Measurements from ENCODE around the gene ALKAL2. TPM values are rescaled to one million over a fixed set of nuclear protein-coding genes. Genes with fewer than 3 reads are reported as not detected.
A peak's percentile ranks its signal among the peaks of the same experiment; 100 is the strongest.

Gene ALKAL2
- total and polyA plus RNA-seq, 3 donors from 2014 or later: 29.6 to 69.4 (median 46.9) TPM

- Histone ChIP-seq H3K36me3 (ENCODE audit: low read depth, missing control alignments) (no peaks in the 10 kb centered on the region), H3K4me3 (peak overlapping the region; percentile 48 to 66), H3K4me1 (peaks cover 12% of the 10 kb centered on the region), H3K27ac (peak overlapping the region; percentile 76 to 86), H3K27me3 (no peaks in the 10 kb centered on the region), H3K9me3 (no peaks in the 10 kb centered on the region)
- intact Hi-C loops (cut with DNase I; ENCODE audit: low total_unique reads): no loop called here
- WGBS, 2 donors: 2 to 3% methylated on average over 18 to 20 of the region's 46 CpGs
- peak; percentile 63 for DNase-seq
- no peak for TF ChIP-seq POLR2A (IDR thresholded peaks at IDR 0.05)
- no peak for TF ChIP-seq CTCF (IDR thresholded peaks at IDR 0.05)
Measured at GRCh38 chr2:287471-287885, 413 bp downstream of the ALKAL2 start.

GRCh38 chr2:286774-287392, 1.0 kb downstream of the ALKAL2 start:
- no peak for DNase-seq
- WGBS, 2 donors: 36 to 43% methylated on average over 20 of the region's 20 CpGs
- peak overlapping the region; percentile 48 to 66 for H3K4me3 ChIP-seq
- H3K4me1 ChIP-seq: peaks cover 12% of the 10 kb centered on the region
- no peaks in the 10 kb centered on the region for H3K27me3 ChIP-seq
- TF ChIP-seq POLR2A (IDR thresholded peaks at IDR 0.05): no peak
- no peak for TF ChIP-seq CTCF (IDR thresholded peaks at IDR 0.05)
- H3K27ac ChIP-seq: peak overlapping the region; percentile 55 to 86
- no peaks in the 10 kb centered on the region for H3K36me3 ChIP-seq (ENCODE audit: low read depth, missing control alignments)
- H3K9me3 ChIP-seq: no peaks in the 10 kb centered on the region
- intact Hi-C loops (cut with DNase I; ENCODE audit: low total_unique reads): no loop called here

GRCh38 chr2:286035-286434, 1.9 kb downstream of the ALKAL2 start:
- Histone ChIP-seq H3K36me3 (ENCODE audit: low read depth, missing control alignments) (no peaks in the 10 kb centered on the region), H3K27ac (no peak overlapping the region), H3K4me3 (no peak overlapping the region), H3K4me1 (peaks cover 15% of the 10 kb centered on the region), H3K9me3 (no peaks in the 10 kb centered on the region), H3K27me3 (no peaks in the 10 kb centered on the region)
- TF ChIP-seq POLR2A (IDR thresholded peaks at IDR 0.05) (no peak), CTCF (IDR thresholded peaks at IDR 0.05) (no peak)
- WGBS, 2 donors: 58 to 79% methylated on average over 6 of the region's 6 CpGs
- intact Hi-C loops (cut with DNase I; ENCODE audit: low total_unique reads): no loop called here
- no peak for DNase-seq

- intact Hi-C loops (cut with DNase I; ENCODE audit: low total_unique reads): no loop called here
- TF ChIP-seq CTCF (IDR thresholded peaks at IDR 0.05): no peak
- no peak for TF ChIP-seq POLR2A (IDR thresholded peaks at IDR 0.05)
- no peak overlapping the region for H3K4me3 ChIP-seq
- DNase-seq: no peak
- no peaks in the 10 kb centered on the region for H3K9me3 ChIP-seq
- H3K4me1 ChIP-seq: peaks cover 20% of the 10 kb centered on the region
- H3K27ac ChIP-seq: peak overlapping the region in 1 of 2 donors; percentile 53
- 57% methylated on average over 1 of the region's 1 CpG for WGBS, 2 donors
- no peaks in the 10 kb centered on the region for H3K27me3 ChIP-seq
- H3K36me3 ChIP-seq (ENCODE audit: low read depth, missing control alignments): no peaks in the 10 kb centered on the region
Measured at GRCh38 chr2:285531-285930, 2.4 kb downstream of the ALKAL2 start.

GRCh38 chr2:284896-285492, 2.9 kb downstream of the ALKAL2 start:
- 57 to 63% methylated on average over 13 of the region's 13 CpGs for WGBS, 2 donors
- Histone ChIP-seq H3K4me3 (no peak overlapping the region), H3K36me3 (ENCODE audit: low read depth, missing control alignments) (no peaks in the 10 kb centered on the region), H3K27me3 (no peaks in the 10 kb centered on the region), H3K27ac (peak overlapping the region in 1 of 2 donors; percentile 53), H3K4me1 (peaks cover 26% of the 10 kb centered on the region), H3K9me3 (no peaks in the 10 kb centered on the region)
- intact Hi-C loops (cut with DNase I; ENCODE audit: low total_unique reads): no loop called here
- TF ChIP-seq CTCF (IDR thresholded peaks at IDR 0.05) (no peak), POLR2A (IDR thresholded peaks at IDR 0.05) (no peak)
- no peak for DNase-seq
